Gastroesophageal sphincter (tissue), 4 donors: ENCODE data around the gene PRRG3. TPM values are rescaled to one million over a fixed set of nuclear protein-coding genes. Genes with fewer than 3 reads are reported as not detected.

ENCODE experiments used
- ATAC-seq: fragments of 150-250 bp; one replicate; pipeline ENCODE4 v1.9.1; 2016; ENCODE audit warnings: mild to moderate bottlenecking, moderate library complexity
- H3K27ac ChIP-seq, 4 donors: fragments of 200-600 bp; sonication (generic) in 3 of 4; 1 replicate in 3 of 4; 2 replicates in 1 of 4; pipeline ENCODE4 v1.5.1; 2016 to 2019
- H3K27me3 ChIP-seq: fragments of 200-600 bp; sonication (generic); one replicate; pipeline ENCODE4 v1.5.1; 2019
- H3K36me3 ChIP-seq, 2 donors: fragments of 200-600 bp; sonication (generic); one replicate each; pipeline ENCODE4 v1.5.1; 2019; ENCODE audit warnings: control low read depth in 1 of 2
- H3K4me1 ChIP-seq, 3 donors: fragments of 200-600 bp; sonication (generic); 1 replicate in 2 of 3; 2 replicates in 1 of 3; pipeline ENCODE4 v1.5.1; 2016 to 2019; ENCODE audit warnings: control low read depth in 2 of 3
- H3K4me3 ChIP-seq, 2 donors: fragments of 200-600 bp; sonication (generic); one replicate each; pipeline ENCODE4 v1.5.1; 2019; ENCODE audit warnings: mild to moderate bottlenecking in 1 of 2, moderate library complexity in 1 of 2
- H3K9me3 ChIP-seq, 3 donors: fragments of 200-600 bp; sonication (generic); one replicate each; pipeline ENCODE4 v1.5.1; 2017 to 2019; ENCODE audit warnings: control low read depth in 2 of 3
- CTCF ChIP-seq, 4 experiments: fragments of 200-600 bp in 2 of 4; fragments of 450-650 bp in 2 of 4; sonication (generic) in 1 of 4; IDR thresholded peaks; one replicate each; pipeline ENCODE4 v1.5.1; 2017 to 2019; ENCODE audit warnings: antibody characterized with exemption in 4 of 4, mild to moderate bottlenecking in 2 of 4, moderate library complexity in 2 of 4
- EP300 ChIP-seq: sonication (generic); formaldehyde crosslinking; IDR thresholded peaks from one replicate; pipeline ENCODE4 v1.6.1; 2017; ENCODE audit warnings: antibody characterized with exemption, mild to moderate bottlenecking
- POLR2A ChIP-seq, 2 donors: fragments of 450-650 bp; IDR thresholded peaks; one replicate each; pipeline ENCODE4 v1.6.1; 2017; ENCODE audit warnings: antibody characterized with exemption in 2 of 2, mild to moderate bottlenecking in 2 of 2, moderate library complexity in 1 of 2
- POLR2AphosphoS5 ChIP-seq: sonication (generic); formaldehyde crosslinking; IDR thresholded peaks from one replicate; pipeline ENCODE4 v1.6.1; 2017; ENCODE audit warnings: antibody characterized with exemption
- WGBS, 2 donors: methylation state at CpG; one replicate each; pipeline ENCODE4 v1.1.5; 2018; ENCODE audit warnings: low coverage in 1 of 2; 5-methylcytosine and 5-hydroxymethylcytosine counted together
- total RNA-seq, 4 donors: library from RNA; depleted of rRNA; stranded (reverse); fragments of >200 nt; gene quantifications; one replicate each; pipeline ENCODE4 v1.1.0, GENCODE V29; 2016

PRRG3 gene
- total RNA-seq, 4 donors from 2014 or later: 0.47 to 1.3 (median 0.71) TPM

- peak; percentile 31 for ATAC-seq
- TF ChIP-seq CTCF (IDR thresholded peaks at IDR 0.05): no peak
- TF ChIP-seq POLR2AphosphoS5: no peak
- TF ChIP-seq POLR2A (IDR thresholded peaks at IDR 0.05): no peak
- TF ChIP-seq EP300: no peak
- Histone ChIP-seq H3K9me3 (no peaks in the 10 kb centered on the region), H3K36me3 (no peaks in the 10 kb centered on the region), H3K27me3 (no peaks in the 10 kb centered on the region), H3K4me1 (no peaks in the 10 kb centered on the region), H3K27ac (no peak overlapping the region), H3K4me3 (no peak overlapping the region)
- no CpG with 5 or more reads among the region's 2 CpGs for WGBS, 2 donors
Measured at GRCh38 chrX:151711787-151712186, 16.5 kb downstream of the PRRG3 start.

- H3K9me3 ChIP-seq: no peaks in the 10 kb centered on the region
- no peaks in the 10 kb centered on the region for H3K27me3 ChIP-seq
- no peak overlapping the region for H3K4me3 ChIP-seq
- no CpG with 5 or more reads among the region's 3 CpGs for WGBS, 2 donors
- H3K36me3 ChIP-seq: no peaks in the 10 kb centered on the region
- TF ChIP-seq POLR2A (IDR thresholded peaks at IDR 0.05) (no peak), EP300 (no peak), CTCF (IDR thresholded peaks at IDR 0.05) (no peak), POLR2AphosphoS5 (no peak)
- no peak overlapping the region for H3K27ac ChIP-seq
- ATAC-seq: no peak
- H3K4me1 ChIP-seq: no peaks in the 10 kb centered on the region
Measured at GRCh38 chrX:151712253-151712652, 17.0 kb downstream of the PRRG3 start.

- 83% methylated on average over 1 of the region's 3 CpGs; no CpG with 5 or more reads in 1 of the 2 donors for WGBS, 2 donors
- no peaks in the 10 kb centered on the region for H3K4me1 ChIP-seq
- H3K27me3 ChIP-seq: no peaks in the 10 kb centered on the region
- H3K36me3 ChIP-seq: no peaks in the 10 kb centered on the region
- H3K27ac ChIP-seq: no peak overlapping the region
- H3K9me3 ChIP-seq: no peaks in the 10 kb centered on the region
- TF ChIP-seq EP300: no peak
- peak in 1 of 4 experiments; percentile 42 for TF ChIP-seq CTCF (IDR thresholded peaks at IDR 0.05)
- no peak for ATAC-seq
- no peak overlapping the region for H3K4me3 ChIP-seq
Measured at GRCh38 chrX:151713849-151714248, 18.6 kb downstream of the PRRG3 start.

GRCh38 chrX:151714362-151714761 lies 19.1 kb downstream of the PRRG3 start:
- 52 to 55% methylated on average over 3 to 5 of the region's 5 CpGs for WGBS, 2 donors
- no peak overlapping the region for H3K4me3 ChIP-seq
- no peak for ATAC-seq
- H3K9me3 ChIP-seq: no peaks in the 10 kb centered on the region
- no peaks in the 10 kb centered on the region for H3K36me3 ChIP-seq
- H3K27ac ChIP-seq: no peak overlapping the region
- no peaks in the 10 kb centered on the region for H3K4me1 ChIP-seq
- H3K27me3 ChIP-seq: no peaks in the 10 kb centered on the region
- no peak for TF ChIP-seq CTCF (IDR thresholded peaks at IDR 0.05)

GRCh38 chrX:151715752-151716151 lies 20.5 kb downstream of the PRRG3 start, which contains the start of gene FATE1:
Gene FATE1 (plus strand): TSS chrX:151716035. CDS start chrX:151716120, 85 bp downstream.
- TF ChIP-seq EP300: no peak
- TF ChIP-seq POLR2AphosphoS5: no peak
- no peak for TF ChIP-seq POLR2A (IDR thresholded peaks at IDR 0.05)
- no peaks in the 10 kb centered on the region for H3K36me3 ChIP-seq
- no peaks in the 10 kb centered on the region for H3K27me3 ChIP-seq
- H3K27ac ChIP-seq: no peak within 1 kb of the TSS
- 100% methylated on average over 1 of the region's 3 CpGs; no CpG with 5 or more reads in 1 of the 2 donors for WGBS, 2 donors
- H3K4me1 ChIP-seq: no peaks in the 10 kb centered on the region
- no peaks in the 10 kb centered on the region for H3K9me3 ChIP-seq
- ATAC-seq: no peak
- H3K4me3 ChIP-seq: no peak within 1 kb of the TSS
